AML-193 (cell line): ENCODE measurements around the gene GOLGA8N.
A peak's percentile ranks its signal among the peaks of the same experiment; 100 is the strongest.
"Not testable (repeated sequence)": the region's sequence is repeated elsewhere in the genome, so short reads cannot be mapped to it uniquely, and the experiment has no call there.

Experiments used
- DNase-seq, 2 experiments: peaks; one replicate each; lab custom pipeline; 2025; lab: John Stamatoyannopoulos, UW

GOLGA8N gene

GRCh38 chr15:32593151-32593550 lies at the start of gene GOLGA8N:
Gene GOLGA8N, plus strand, starts transcription at chr15:32593456.
- not testable (repeated sequence) for DNase-seq

GRCh38 chr15:32543456-32543855 lies 49.8 kb upstream of the GOLGA8N start:
- not testable (repeated sequence) for DNase-seq

GRCh38 chr15:32545129-32545528 lies 48.1 kb upstream of the GOLGA8N start:
- DNase-seq: not testable (repeated sequence)

- not testable (repeated sequence) for DNase-seq
Observed at GRCh38 chr15:32554587-32554986, 38.7 kb upstream of the GOLGA8N start.

- DNase-seq: not testable (repeated sequence)
Observed at GRCh38 chr15:32562198-32562597, 31.1 kb upstream of the GOLGA8N start.

GRCh38 chr15:32568988-32569387 lies 24.3 kb upstream of the GOLGA8N start:
- not testable (repeated sequence) for DNase-seq

- not testable (repeated sequence) for DNase-seq
Observed at GRCh38 chr15:32578482-32578881, 14.8 kb upstream of the GOLGA8N start.

GRCh38 chr15:32585844-32586243 lies 7.4 kb upstream of the GOLGA8N start:
- not testable (repeated sequence) for DNase-seq

- DNase-seq: not testable (repeated sequence)
Observed at GRCh38 chr15:32609518-32609917, 16.3 kb downstream of the GOLGA8N start.

GRCh38 chr15:32610719-32611118 lies 17.5 kb downstream of the GOLGA8N start:
- not testable (repeated sequence) for DNase-seq

- not testable (repeated sequence) for DNase-seq
Observed at GRCh38 chr15:32614712-32615050, 21.4 kb downstream of the GOLGA8N start.

GRCh38 chr15:32615051-32615870 lies 22.0 kb downstream of the GOLGA8N start, which contains the start of gene ARHGAP11A:
Gene ARHGAP11A, plus strand, starts transcription at chr15:32615504. Its CDS starts 708 bp downstream, at chr15:32616212.
- DNase-seq: not testable (repeated sequence)

- not testable (repeated sequence) for DNase-seq
Observed at GRCh38 chr15:32615871-32616426, 22.7 kb downstream of the GOLGA8N start.

GRCh38 chr15:32636410-32636809 lies 43.2 kb downstream of the GOLGA8N start:
- DNase-seq: no peak

- no peak for DNase-seq
Observed at GRCh38 chr15:32636908-32637567, 43.8 kb downstream of the GOLGA8N start.

- no peak for DNase-seq
Observed at GRCh38 chr15:32637704-32638103, 44.4 kb downstream of the GOLGA8N start.

- no peak for DNase-seq
Observed at GRCh38 chr15:32641517-32642059, 48.3 kb downstream of the GOLGA8N start, which contains the start of gene SCG5. Gene SCG5, plus strand, starts transcription at chr15:32641710. Its CDS starts 1,883 bp downstream, at chr15:32643593.

GRCh38 chr15:32642667-32643435 lies 49.6 kb downstream of the GOLGA8N start:
- no peak for DNase-seq

GRCh38 chr15:32643907-32644445 lies 50.7 kb downstream of the GOLGA8N start:
- peak in 1 of 2 experiments; percentile 2 for DNase-seq

GRCh38 chr15:32646291-32646690 lies 53.0 kb downstream of the GOLGA8N start:
- no peak for DNase-seq

GRCh38 chr15:32649342-32649741 lies 56.1 kb downstream of the GOLGA8N start:
- DNase-seq: peak in 1 of 2 experiments; percentile 8
